ENCODE measurements around the gene DGKZ. TPM values are rescaled to one million over a fixed set of nuclear protein-coding genes. Genes with fewer than 3 reads are reported as not detected.

The DGKZ gene
- total and polyA plus RNA-seq, 9 donors, result 8.9 to 46.0 (median 29.4) TPM

GRCh38 chr11:46330563-46331281, 16.5 kb upstream of the DGKZ start:
- WGBS, 3 donors, result 9 to 13% (median 10%) methylated on average over 11 of the region's 11 CpGs
- no peak for TF ChIP-seq CTCF (IDR thresholded peaks at IDR 0.05)
- TF ChIP-seq EP300 (IDR thresholded peaks at IDR 0.05), result no peak
- no peak for TF ChIP-seq POLR2A (IDR thresholded peaks at IDR 0.05)
- Histone ChIP-seq H3K36me3 (no peaks in the 10 kb centered on the region), H3K4me3 (no peak overlapping the region), H3K27me3 (no peaks in the 10 kb centered on the region), H3K27ac (no peak overlapping the region), H3K4me1 (ENCODE audit: insufficient read depth) (peaks cover 5% of the 10 kb centered on the region), H3K9me3 (no peaks in the 10 kb centered on the region)
- no peak for DNase-seq
- intact Hi-C loops (cut with DNase I), result no loop called here

GRCh38 chr11:46331282-46331984, 15.8 kb upstream of the DGKZ start:
- H3K9me3 ChIP-seq, result no peaks in the 10 kb centered on the region
- no peak overlapping the region for H3K4me3 ChIP-seq
- H3K4me1 ChIP-seq (ENCODE audit: insufficient read depth), result peaks cover 5% of the 10 kb centered on the region
- H3K27ac ChIP-seq, result no peak overlapping the region
- no peaks in the 10 kb centered on the region for H3K36me3 ChIP-seq
- H3K27me3 ChIP-seq, result no peaks in the 10 kb centered on the region
- TF ChIP-seq EP300 (IDR thresholded peaks at IDR 0.05), result no peak
- TF ChIP-seq POLR2A (IDR thresholded peaks at IDR 0.05), result no peak
- no peak for TF ChIP-seq CTCF (IDR thresholded peaks at IDR 0.05)
- no peak for DNase-seq
- WGBS, 3 donors, result 48 to 54% (median 50%) methylated on average over 5 of the region's 5 CpGs
- intact Hi-C loops (cut with DNase I), result no loop called here

- H3K36me3 ChIP-seq, result no peaks in the 10 kb centered on the region
- no peak overlapping the region for H3K27ac ChIP-seq
- H3K4me1 ChIP-seq (ENCODE audit: insufficient read depth), result peaks cover 5% of the 10 kb centered on the region
- TF ChIP-seq CTCF (IDR thresholded peaks at IDR 0.05), result no peak
- TF ChIP-seq POLR2A (IDR thresholded peaks at IDR 0.05), result no peak
- TF ChIP-seq EP300 (IDR thresholded peaks at IDR 0.05), result no peak
- 26 to 34% (median 27%) methylated on average over 8 of the region's 8 CpGs for WGBS, 3 donors
- intact Hi-C loops (cut with DNase I), result no loop called here
- H3K4me3 ChIP-seq, result no peak overlapping the region
- DNase-seq, result no peak
- H3K27me3 ChIP-seq, result no peaks in the 10 kb centered on the region
- H3K9me3 ChIP-seq, result no peaks in the 10 kb centered on the region
These were observed 15.1 kb upstream of the DGKZ start for GRCh38 chr11:46332093-46332567.

GRCh38 chr11:46332568-46333393, 14.5 kb upstream of the DGKZ start:
- H3K27ac ChIP-seq, result no peak overlapping the region
- TF ChIP-seq POLR2A (IDR thresholded peaks at IDR 0.05) (no peak), CTCF (IDR thresholded peaks at IDR 0.05) (no peak), EP300 (IDR thresholded peaks at IDR 0.05) (no peak)
- peak overlapping the region; percentile 5 for H3K4me3 ChIP-seq
- 1 to 3% (median 1%) methylated on average over 65 to 99 of the region's 99 CpGs for WGBS, 3 donors
- DNase-seq, result no peak
- no peaks in the 10 kb centered on the region for H3K27me3 ChIP-seq
- H3K36me3 ChIP-seq, result no peaks in the 10 kb centered on the region
- intact Hi-C loops (cut with DNase I), result no loop called here
- H3K9me3 ChIP-seq, result no peaks in the 10 kb centered on the region
- H3K4me1 ChIP-seq (ENCODE audit: insufficient read depth), result peaks cover 5% of the 10 kb centered on the region
